Epithelial cell of prostate (primary cell): ENCODE results near the gene COX5B.
A peak's percentile ranks its signal among the peaks of the same experiment; 100 is the strongest.
"Not testable (repeated sequence)": the region's sequence is repeated elsewhere in the genome, so short reads cannot be mapped to it uniquely, and the experiment has no call there.

Experiments
- DNase-seq: peaks from one replicate; pipeline ENCODE4 v3.0.0-alpha.2; 2011; ENCODE audit warnings: low read depth, low spot score
- H3K27ac ChIP-seq: fragments of 450-650 bp; 2 replicates; pipeline ENCODE4 v1.5.1; 2017; ENCODE audit warnings: mild to moderate bottlenecking

Gene COX5B, protein sequence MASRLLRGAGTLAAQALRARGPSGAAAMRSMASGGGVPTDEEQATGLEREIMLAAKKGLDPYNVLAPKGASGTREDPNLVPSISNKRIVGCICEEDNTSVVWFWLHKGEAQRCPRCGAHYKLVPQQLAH

DNA sequence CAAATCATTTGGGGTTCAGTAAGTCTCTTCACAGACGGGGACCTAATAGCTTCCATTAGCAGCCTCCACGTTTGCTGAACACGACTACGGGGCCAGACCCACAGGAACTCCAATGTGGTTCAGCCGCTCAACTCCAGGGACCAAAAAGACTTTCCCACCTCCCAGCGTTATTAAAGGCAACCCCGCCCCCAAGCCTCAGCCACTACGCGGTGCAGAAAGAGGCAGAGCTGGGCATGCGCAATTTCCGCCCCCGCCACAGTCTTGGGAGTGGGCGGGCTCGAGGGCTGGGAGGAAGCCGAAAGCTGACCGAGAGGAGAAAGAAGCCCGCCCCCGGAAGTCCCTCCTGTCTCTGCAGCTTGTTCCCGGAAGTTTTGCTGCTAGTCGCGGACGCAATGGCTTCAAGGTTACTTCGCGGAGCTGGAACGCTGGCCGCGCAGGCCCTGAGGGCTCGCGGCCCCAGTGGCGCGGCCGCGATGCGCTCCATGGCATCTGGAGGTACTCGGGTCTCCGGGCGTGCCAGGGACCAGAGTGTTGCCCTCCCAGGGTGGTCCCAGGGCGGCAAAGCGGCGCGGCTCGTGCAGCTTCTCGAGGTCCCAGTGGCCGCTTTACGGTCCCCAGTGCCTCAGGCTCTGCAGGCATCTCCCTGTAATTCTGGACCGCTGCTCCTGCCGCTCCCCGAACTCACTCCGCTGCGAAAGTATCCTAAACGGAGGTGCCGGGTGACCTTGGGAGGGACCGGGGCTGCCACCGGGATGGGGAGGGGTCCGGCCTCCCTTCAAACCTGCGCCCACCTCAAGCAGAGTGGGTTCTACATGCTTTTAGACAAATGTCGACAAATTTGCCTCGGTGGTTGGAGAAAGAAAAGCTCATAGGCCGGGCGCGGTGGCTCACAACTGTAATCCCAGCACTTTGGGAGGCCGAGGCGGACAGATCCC, at the start of gene COX5B:
COX5B (plus strand) TSS at position 368 of the 935 bp plus-strand sequence; CDS start at position 393, 25 bp downstream.
- peak; percentile 80 for DNase-seq

GRCh38 chr2:97596180-97596579, 49.7 kb upstream of the COX5B start:
- H3K27ac ChIP-seq, DNase-seq: not testable (repeated sequence)

More for the DNA sequence above, at the start of gene COX5B:
- H3K27ac ChIP-seq, result peak within 1 kb of the TSS; percentile 63

DNA sequence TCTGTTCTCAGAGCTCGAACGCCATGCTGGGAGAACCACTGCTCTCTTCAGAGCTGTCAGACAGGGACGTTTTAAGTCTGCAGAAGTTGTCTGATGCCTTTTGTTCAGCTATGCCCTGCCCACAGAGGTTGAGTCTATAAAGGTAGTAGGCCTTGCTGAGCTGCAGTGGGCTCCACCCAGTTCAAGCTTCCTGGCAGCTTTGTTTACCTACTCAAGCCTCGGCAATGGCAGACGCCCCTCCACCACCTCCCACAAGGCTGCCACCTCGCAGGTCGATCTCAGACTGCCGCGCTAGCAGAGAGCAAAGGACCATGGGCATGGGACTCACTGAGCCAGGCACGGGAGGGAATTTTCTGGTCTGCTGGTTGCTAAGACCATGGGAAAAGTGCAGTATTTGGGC, 44.3 kb upstream of the COX5B start:
- DNase-seq, H3K27ac ChIP-seq: not testable (repeated sequence)

- H3K27ac ChIP-seq, DNase-seq: not testable (repeated sequence)
Measured at GRCh38 chr2:97605109-97605508, 40.8 kb upstream of the COX5B start.

DNA sequence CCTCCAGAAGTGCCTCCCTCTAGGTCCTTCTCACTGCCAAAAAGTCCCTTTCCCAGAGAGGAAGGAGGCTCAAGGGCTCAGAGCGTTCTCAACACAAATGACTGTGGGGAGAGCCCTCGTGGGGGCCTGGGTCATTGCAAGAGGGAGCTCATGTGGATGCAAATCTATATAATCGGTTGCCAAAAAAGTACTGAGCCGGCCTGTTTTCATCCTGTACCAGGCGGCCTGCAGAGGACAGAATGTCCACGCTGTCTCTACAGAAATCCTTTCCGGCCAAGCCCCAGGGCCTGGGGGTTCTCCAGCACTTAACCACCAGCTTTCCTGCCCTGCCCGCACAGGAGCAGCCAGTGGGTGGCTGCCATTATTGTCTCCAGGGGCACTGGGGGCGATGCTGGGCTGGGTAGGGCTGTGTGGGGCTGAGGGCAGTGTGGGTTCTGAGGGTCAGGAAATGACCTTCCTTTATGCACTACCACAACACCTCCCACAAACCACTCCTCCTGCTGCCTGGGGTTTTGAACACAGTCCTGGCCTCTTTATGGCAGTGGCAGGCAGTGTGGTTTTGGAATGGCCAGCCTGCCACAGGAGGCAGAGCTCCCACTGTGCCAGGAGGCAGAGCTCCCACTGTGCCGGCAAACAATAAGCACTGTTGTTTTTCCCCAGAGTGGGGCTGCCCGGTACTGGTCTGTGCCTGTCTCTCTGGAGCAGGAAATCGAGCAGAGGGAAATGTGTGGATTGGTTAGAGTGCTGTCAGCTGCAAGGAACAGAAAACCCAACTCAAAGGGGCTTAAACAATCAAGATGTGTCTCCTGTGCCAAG, 40.1 kb upstream of the COX5B start:
- not testable (repeated sequence) for DNase-seq, H3K27ac ChIP-seq

- not testable (repeated sequence) for H3K27ac ChIP-seq
Measured at GRCh38 chr2:97608745-97609144, 37.1 kb upstream of the COX5B start.

DNA sequence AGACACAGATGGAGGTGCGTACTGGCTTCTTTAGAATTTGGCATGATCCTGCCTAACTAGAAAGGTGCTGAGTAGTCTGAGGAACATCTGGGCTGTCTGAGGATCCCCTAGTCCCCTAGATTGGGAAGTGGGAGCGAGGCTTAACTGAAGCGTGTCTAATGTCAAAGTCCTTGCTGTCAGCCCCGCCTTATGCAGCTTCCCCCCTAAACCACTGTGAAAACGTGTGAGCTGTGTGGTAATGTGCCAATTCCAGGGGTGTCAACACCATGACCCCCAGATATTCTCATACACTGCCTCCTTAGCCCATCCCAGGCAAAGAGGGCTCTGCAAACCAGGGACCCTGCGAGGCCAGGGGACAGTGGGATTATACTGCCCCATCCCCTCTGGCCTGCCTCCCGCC, 34.0 kb upstream of the COX5B start:
- not testable (repeated sequence) for DNase-seq

More at GRCh38 chr2:97608745-97609144, 37.1 kb upstream of the COX5B start:
- DNase-seq, result not testable (repeated sequence)

DNA sequence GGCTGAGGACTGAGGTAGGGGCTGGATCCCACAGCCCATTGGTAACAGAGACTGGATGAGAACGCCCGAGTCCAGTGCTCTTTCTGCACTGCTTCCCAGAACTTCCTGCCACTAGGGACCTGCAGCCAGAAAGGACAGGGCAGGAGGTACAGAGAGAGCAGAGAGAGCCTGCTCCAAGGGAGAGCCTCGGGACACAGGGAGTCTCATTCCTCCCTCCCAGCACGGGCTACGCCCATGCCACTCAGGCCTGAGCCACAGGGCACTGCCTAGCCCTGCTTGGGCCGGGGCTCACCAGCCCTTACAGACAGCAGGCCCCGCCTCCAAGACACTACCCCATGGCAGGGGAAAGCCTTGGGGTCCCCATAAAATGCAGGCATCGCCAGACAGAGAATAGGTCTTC, 30.1 kb upstream of the COX5B start:
- DNase-seq, H3K27ac ChIP-seq: not testable (repeated sequence)

More for the DNA sequence above, 34.0 kb upstream of the COX5B start:
- H3K27ac ChIP-seq, result not testable (repeated sequence)

GRCh38 chr2:97617911-97618310, 28.0 kb upstream of the COX5B start:
- H3K27ac ChIP-seq, result no peak overlapping the region
- no peak for DNase-seq

GRCh38 chr2:97618939-97619827, 26.7 kb upstream of the COX5B start:
- not testable (repeated sequence) for DNase-seq, H3K27ac ChIP-seq

- DNase-seq, H3K27ac ChIP-seq: not testable (repeated sequence)
Measured at GRCh38 chr2:97620492-97620891, 25.4 kb upstream of the COX5B start.

GRCh38 chr2:97622976-97623375, 22.9 kb upstream of the COX5B start:
- not testable (repeated sequence) for H3K27ac ChIP-seq, DNase-seq

DNA sequence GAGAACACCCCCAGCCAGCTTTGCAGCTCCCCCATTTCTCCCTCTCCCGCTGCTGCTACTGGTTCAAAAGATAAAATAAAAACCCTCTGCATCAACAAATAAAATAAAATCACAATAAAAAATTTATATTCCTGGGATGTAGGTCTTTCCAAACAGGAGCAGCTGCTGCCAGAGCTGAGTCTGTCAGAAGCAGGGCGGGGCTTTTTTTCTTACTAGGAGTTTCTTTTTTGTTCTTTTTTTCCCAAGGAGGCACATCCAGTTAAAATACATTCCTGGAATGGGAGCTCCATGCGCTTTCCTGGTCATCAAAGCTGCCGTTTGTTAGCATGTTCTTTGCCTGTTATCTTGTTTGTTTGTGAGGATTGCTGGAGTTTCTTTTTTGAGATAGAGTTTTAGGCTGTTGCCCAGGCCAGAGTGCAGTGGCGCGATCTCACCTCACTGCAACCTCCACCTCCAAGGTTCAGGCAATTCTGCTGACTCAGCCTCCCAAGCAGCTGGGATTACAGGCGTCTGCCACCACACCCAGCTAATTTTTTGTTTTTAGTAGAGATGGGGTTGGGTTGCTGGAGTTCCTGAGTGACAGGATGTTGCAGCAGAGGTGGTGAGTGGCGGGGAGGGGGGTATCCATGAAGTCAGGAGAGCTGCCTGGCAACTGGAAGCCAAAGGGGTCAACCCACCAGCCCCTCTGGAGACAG, 20.4 kb upstream of the COX5B start:
- not testable (repeated sequence) for H3K27ac ChIP-seq, DNase-seq

DNA sequence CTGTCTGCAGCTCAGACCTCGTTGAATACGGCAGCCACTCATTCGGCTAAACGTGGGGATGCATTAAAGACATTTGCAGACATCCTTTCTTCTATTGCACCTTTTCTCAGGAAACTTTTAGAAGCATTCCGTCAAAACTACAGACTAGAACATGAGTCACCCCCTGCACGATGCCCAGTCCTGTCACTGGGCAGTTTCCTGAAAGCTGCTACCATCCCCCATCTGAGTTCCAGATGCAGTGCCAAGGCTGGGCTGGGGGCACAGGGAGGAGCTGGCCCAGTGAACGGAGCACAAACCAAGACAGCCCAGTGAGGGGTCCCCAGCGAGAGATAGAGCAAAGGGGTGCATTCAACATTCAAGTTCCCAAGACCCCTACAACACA, 19.8 kb upstream of the COX5B start:
- DNase-seq, H3K27ac ChIP-seq: not testable (repeated sequence)

DNA sequence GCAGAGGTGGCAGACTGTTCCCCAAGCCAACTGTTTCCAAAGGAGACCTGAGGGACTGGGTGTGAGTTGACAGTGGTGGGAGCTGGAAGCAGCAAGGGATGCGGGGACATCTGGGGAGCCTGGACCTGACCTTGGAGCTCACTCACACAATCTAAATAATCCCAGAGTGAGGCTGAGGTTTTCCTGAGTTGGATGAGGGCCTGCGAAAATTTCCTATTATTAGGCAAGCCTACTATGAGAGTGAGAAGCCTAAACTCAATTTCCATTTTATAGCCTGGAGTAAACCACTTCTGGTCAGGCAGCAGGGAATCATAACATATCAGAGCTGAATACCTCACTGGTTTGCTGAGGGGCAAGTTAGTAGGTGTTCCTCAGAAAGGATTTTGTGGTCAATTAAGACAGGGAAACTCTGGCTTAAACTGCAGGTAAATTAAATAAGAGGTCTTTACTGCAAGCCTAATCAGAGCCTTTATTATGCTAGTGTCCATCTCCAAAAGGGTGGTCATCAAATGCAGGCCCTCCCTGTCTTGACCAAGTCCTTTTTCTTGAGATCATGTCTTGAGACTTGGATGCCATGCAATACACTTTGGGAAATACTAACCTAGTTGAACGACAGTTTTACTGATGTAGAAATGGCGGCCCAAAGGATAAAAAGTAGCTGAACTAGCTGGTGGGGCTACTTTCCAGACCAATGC, 1.7 kb upstream of the COX5B start:
- H3K27ac ChIP-seq, result no peak overlapping the region
- DNase-seq, result no peak

- no peak for DNase-seq
- peak overlapping the region; percentile 63 for H3K27ac ChIP-seq
Measured at GRCh38 chr2:97645112-97645694, 659 bp upstream of the COX5B start.

- H3K27ac ChIP-seq, result no peak overlapping the region
- no peak for DNase-seq
Measured at GRCh38 chr2:97646977-97647376, 1.1 kb downstream of the COX5B start.

DNA sequence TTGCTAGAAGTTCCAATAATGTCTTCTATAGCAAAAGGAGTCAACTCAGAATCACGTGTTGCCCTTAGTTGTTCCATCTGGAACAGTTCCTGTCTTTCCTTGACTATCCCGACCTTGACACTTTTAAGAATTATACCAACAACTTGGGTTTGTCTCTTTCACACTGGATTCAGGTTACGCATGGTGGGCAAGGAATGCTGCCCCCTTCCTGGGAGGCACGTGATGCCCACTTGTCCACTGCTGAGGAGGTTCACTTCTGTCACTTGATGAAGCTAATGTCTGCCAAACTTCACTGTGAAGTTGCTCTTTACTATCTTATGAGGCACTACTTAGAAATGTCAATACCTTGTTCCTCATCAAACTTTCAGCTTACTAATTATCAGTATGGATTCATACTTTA, 5.3 kb downstream of the COX5B start:
- no peak for DNase-seq
- H3K27ac ChIP-seq, result no peak overlapping the region
